Activated CD4-positive, alpha-beta memory T cell treated with anti-CD3 and anti-CD28 coated beads for 36 hours (primary cell): Measurements from ENCODE around the gene PPP1R18. TPM values are rescaled to one million over a fixed set of nuclear protein-coding genes. Genes with fewer than 3 reads are reported as not detected.

Experiments
- CTCF ChIA-PET: fragments of 350-600 bp; sonication (Branson Sonifier 250); formaldehyde crosslinking; loops from one replicate; lab custom pipeline; 2021; ENCODE audit warnings: antibody characterized with exemption, inconsistent platforms; lab: Charles Lee
- POLR2A ChIA-PET: fragments of 350-600 bp; sonication (Branson Sonifier 250); formaldehyde crosslinking; loops from one replicate; lab custom pipeline; 2021; ENCODE audit warnings: antibody characterized with exemption; lab: Charles Lee
- DNase-seq: peaks from one replicate; pipeline ENCODE4 v3.0.0-alpha.2; 2020
- H3K27ac Mint-ChIP-seq: one replicate; pipeline ENCODE4 v1.8.0; 2021; ENCODE audit warnings: mixed read lengths
- H3K27me3 Mint-ChIP-seq: one replicate; pipeline ENCODE4 v1.8.0; 2021; ENCODE audit warnings: mixed read lengths
- H3K36me3 Mint-ChIP-seq: one replicate; pipeline ENCODE4 v1.8.0; 2021; ENCODE audit warnings: mixed read lengths
- H3K4me1 Mint-ChIP-seq: one replicate; pipeline ENCODE4 v1.8.0; 2021; ENCODE audit warnings: low read depth, mixed read lengths
- H3K4me3 Mint-ChIP-seq: one replicate; pipeline ENCODE4 v1.8.0; 2021; ENCODE audit warnings: mild to moderate bottlenecking, mixed read lengths
- H3K9me3 Mint-ChIP-seq: one replicate; pipeline ENCODE4 v1.8.0; 2021; ENCODE audit warnings: mixed read lengths
- intact Hi-C: fragments of 100-400 bp; cut with micrococcal nuclease; formaldehyde crosslinking; loops from one replicate; pipeline ENCODE4 v1.15.1; 2023
- total RNA-seq, 2 experiments: library from RNA; stranded (reverse); gene quantifications; one replicate each; pipeline ENCODE4 v1.2.3, GENCODE V29; 2021

PPP1R18 gene
- total RNA-seq, 2 experiments from 2014 or later, result 172 to 183 TPM

- H3K27ac Mint-ChIP-seq, result peak within 1 kb of the TSS; percentile 90
- CTCF ChIA-PET, result interaction anchor here (0.6 to 2.4 kb wide), 13 partner anchors 9 to 460 kb away, joined by 3 to 10 read pairs (median 4); partner anchors contain the start of genes ABCF1, MRPS18B and PPP1R10
- intact Hi-C loops, result loop anchor here (1.0 kb wide), 1 partner anchor 9 kb away; the partner anchor contains the start of genes MRPS18B and PPP1R10
- peak; percentile 92 for DNase-seq
- H3K36me3 Mint-ChIP-seq, result peaks cover 33% of the 10 kb centered on the region
- no peaks in the 10 kb centered on the region for H3K9me3 Mint-ChIP-seq
- peaks cover 24% of the 10 kb centered on the region for H3K4me1 Mint-ChIP-seq
- POLR2A ChIA-PET, result interaction anchor here (0.6 to 2.3 kb wide), 6 partner anchors 9 to 243 kb away, joined by 3 to 11 read pairs (median 6); partner anchors contain the start of genes C6orf136, MRPS18B and PPP1R10
- H3K4me3 Mint-ChIP-seq, result peak within 1 kb of the TSS; percentile 88
- no peaks in the 10 kb centered on the region for H3K27me3 Mint-ChIP-seq
These were observed 59.7 kb downstream of the PPP1R18 start, which contains the start of gene ATAT1 for GRCh38 chr6:30626484-30627366. Gene ATAT1, plus strand, starts transcription at chr6:30626874.

Other genes starting within 250 kb of the PPP1R18 start
- 100 to 1,000 TPM; 481 to 485 TPM for gene HLA-E, start 197.1 kb downstream of the PPP1R18 start, total RNA-seq
- gene GNL1, start 130.2 kb downstream of the PPP1R18 start, total RNA-seq, result 10 to 100 TPM; 94.0 to 95.8 TPM
- 10 to 100 TPM; 22.4 to 22.6 TPM for gene PRR3, start 129.3 kb downstream of the PPP1R18 start, total RNA-seq
- 10 to 100 TPM; 87.0 to 87.1 TPM for gene ABCF1, start 115.2 kb downstream of the PPP1R18 start, total RNA-seq
- gene PPP1R10, start 69.4 kb downstream of the PPP1R18 start, total RNA-seq, result 10 to 100 TPM; 64.5 to 67.4 TPM
- gene MRPS18B, start 68.8 kb downstream of the PPP1R18 start, total RNA-seq, result 10 to 100 TPM; 90.9 to 95.3 TPM
- 1 to 10 TPM; 7.6 to 8.7 TPM for gene ATAT1, start 59.8 kb downstream of the PPP1R18 start, total RNA-seq
- gene C6orf136, start 39.5 kb downstream of the PPP1R18 start, total RNA-seq, result 10 to 100 TPM; 32.7 to 37.5 TPM
- gene DHX16, start 13.6 kb downstream of the PPP1R18 start, total RNA-seq, result 10 to 100 TPM; 33.1 to 35.3 TPM
- gene NRM, start 4.3 kb upstream of the PPP1R18 start, total RNA-seq, result 10 to 100 TPM; 31.6 to 32.7 TPM
- 10 to 100 TPM; 79.5 to 88.7 TPM for gene MDC1, start 30.6 kb upstream of the PPP1R18 start, total RNA-seq
- gene TUBB, start 33.7 kb upstream of the PPP1R18 start, total RNA-seq, result 1,000 to 10,000 TPM; 1,695 to 1,719 TPM
- 100 to 1,000 TPM; 226 to 231 TPM for gene FLOT1, start 56.0 kb upstream of the PPP1R18 start, total RNA-seq
- gene IER3, start 57.9 kb upstream of the PPP1R18 start, total RNA-seq, result 100 to 1,000 TPM; 167 to 171 TPM
- 1 to 10 TPM; 8.1 to 8.7 TPM for gene DDR1, start 197.9 kb upstream of the PPP1R18 start, total RNA-seq
- gene GTF2H4, start 221.6 kb upstream of the PPP1R18 start, total RNA-seq, result 10 to 100 TPM; 35.2 to 39.2 TPM
- gene VARS2, start 227.6 kb upstream of the PPP1R18 start, total RNA-seq, result 10 to 100 TPM; 56.9 to 68.9 TPM
- gene SFTA2, start 245.5 kb upstream of the PPP1R18 start, total RNA-seq, result not detected